HG03196 (cell line): ENCODE measurements around the gene SNX10.
"Not testable (repeated sequence)": the region's sequence is repeated elsewhere in the genome, so short reads cannot be mapped to it uniquely, and the experiment has no call there.

Source experiments
- ATAC-seq: cut with Tn5 transposase; IDR thresholded peaks from one replicate; pipeline ENCODE4 v1.9.1; 2021; ENCODE audit not compliant: unreplicated experiment

The SNX10 gene, protein sequence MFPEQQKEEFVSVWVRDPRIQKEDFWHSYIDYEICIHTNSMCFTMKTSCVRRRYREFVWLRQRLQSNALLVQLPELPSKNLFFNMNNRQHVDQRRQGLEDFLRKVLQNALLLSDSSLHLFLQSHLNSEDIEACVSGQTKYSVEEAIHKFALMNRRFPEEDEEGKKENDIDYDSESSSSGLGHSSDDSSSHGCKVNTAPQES

DNA sequence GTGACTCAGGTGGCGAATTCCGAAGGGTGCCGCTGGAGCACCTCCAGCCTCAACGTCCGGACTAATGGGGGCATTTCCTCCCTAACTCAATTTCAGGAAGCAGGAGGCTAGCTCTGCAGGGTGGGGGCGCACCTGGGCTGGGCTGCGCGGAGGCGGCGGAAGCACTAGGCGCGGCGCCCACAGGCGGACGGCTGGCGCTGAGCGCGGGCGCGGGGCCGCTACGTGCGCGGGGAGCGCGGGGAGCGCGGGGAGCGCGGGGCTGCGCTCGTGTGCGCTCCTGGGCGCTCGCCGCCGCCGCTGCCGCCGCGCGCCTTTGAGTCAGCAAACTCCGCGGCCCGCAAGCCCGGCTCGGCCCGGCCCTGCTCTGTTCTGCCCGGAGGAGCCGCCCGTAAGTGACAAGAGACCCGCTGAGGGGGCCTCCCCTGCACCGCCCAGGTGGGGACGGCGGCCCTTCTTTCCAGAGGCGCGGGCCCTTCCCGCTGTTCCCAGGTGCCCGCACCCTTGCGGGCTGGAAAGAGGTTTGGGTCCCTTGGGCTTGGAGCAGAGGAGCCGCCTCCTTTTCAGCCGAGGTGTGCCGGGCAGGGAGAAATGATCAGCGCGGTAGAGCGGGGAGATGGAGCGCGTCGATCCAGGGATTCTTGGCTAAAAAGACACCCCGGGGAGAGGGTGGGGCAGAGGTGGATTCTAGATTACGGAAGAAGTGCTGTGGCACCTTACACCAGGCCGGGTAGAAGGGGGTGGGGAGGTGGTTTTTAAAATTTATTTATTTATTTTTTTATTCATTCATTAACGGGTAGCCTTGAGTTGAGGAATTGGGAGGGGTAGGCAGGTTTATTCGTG, at the start of gene SNX10:
TSS of gene SNX10 (plus strand) at position 164 of the 840 bp plus-strand sequence. CDS start 54,581 bp downstream, outside the sequence.
- ATAC-seq = peak; percentile 76

DNA sequence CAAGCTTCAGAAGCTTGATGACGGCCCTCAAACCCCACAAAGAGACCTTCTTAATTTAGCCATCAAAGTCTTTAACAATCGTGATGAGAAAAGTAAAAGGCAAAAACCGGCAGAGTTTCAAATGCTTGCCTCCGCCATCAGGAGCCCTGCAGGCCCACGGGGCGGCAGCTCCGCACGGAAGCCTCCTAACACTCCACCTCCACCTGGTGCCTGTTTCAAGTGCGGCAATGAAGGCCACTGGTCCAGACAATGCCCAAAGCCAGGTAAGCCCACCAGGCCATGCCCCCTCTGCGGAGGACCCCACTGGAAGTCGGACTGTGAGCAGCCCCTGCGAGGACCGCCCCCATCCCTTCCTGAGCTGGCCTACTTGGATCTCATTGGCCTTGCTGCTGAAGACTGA, 46.5 kb upstream of the SNX10 start:
- no peak for ATAC-seq

DNA sequence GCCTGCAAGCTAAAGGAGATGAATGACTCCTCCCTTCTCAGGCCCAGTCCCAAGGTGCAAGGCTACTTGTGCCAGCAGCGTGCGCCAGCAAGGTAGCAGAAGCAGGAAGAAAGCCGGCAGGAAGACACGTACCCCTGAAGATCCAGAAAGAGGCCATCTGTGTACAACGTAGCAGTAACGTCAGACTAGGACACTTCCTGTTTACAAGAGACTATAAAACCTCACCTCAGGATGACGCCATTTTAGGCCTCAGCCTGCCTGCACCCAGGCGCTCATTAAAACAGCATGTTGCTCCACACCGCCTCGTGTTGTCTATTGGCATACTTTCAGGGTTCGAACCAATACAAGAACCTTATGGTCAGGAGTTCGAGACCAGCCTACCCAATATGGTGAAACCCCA, 41.4 kb upstream of the SNX10 start:
- no peak for ATAC-seq

DNA sequence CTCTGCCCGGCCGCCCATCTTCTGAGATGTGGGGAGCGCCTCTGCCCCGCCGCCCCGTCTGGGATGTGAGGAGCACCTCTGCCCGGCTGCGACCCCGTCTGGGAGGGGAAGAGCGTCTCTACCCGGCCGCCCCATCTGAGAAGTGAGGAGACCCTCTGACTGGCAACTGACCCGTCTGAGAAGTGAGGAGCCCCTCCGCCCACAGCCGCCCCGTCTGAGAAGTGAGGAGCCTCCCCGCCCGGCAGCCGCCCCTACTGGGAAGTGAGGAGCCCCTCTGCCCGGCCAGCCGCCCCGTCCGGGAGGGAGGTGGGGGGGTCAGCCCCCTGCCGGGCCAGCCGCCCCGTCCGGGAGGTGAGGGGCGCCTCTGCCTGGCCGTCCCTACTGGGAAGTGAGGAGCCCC, 29.8 kb upstream of the SNX10 start:
- ATAC-seq = not testable (repeated sequence)

DNA sequence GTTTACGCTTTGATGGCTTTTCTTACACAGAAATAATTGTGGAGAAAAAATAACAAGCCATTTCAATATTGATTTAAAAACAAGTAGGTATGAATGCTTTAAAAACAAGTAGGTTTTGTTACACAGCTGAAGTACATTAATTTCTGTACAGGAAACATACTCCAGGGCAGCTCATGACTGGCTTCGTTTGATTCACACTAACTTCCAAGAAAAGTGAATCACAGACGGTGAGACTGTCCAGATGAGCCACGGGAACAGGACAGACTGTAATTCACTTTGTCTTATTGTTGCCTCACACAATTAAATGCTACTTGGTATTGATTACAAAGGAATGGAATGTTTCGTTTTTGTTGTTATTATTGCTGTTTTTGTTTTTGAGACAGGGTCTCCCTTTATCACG, 26.6 kb upstream of the SNX10 start:
- ATAC-seq = no peak

DNA sequence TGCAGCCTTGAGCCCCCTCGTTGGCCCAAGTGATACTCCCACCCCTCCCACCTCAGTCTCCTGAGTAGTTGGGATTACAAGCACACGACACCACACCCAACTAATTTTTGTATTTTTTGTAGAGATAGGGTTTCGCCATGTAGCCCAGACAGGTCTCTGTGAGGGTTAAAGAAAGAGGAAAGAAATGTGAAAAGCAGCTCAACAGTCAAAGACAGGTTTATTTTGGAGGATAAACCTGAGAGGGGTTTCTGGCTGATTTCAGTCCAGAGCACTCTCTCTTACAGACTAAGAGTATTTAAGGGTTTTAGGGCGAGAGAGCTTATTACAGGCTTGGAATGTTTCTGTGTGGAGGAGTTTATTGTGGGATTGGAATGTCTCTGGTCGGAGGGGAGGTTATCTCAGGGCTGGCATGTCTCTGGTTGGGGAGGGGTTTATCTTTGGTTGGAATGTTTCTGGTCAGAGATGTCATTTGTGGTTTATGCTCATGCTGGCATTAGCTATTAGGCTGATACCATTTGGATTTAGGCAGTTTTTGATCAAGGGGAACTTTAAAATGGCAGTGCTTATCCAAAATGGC, 26.1 kb upstream of the SNX10 start:
- no peak for ATAC-seq

DNA sequence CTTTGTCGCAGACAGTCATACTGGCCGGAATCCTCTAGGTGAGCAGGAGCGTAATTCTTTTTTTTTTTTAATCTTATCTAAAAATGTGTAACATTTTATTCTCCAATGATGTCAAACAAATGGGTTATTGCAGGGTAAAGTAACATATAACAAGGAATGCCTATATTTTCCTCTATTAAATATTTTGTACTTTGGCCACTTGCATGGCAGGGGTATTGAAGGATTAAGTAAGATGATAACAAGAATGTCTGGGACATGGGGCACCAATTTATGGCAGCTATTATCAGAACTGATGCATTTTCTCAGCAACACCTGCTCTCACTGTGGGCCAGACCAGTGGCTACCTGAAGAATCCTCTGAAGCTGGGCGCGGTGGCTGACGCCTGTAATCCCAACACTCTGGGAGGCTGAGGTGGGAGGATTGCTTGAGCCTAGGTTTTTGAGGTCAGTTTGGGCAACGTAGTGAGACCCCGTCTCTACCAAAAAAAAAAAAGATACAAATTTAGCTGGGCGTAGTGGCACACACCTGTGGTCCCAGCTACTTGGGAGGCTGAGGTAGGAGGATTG, 24.0 kb upstream of the SNX10 start:
- ATAC-seq = no peak

DNA sequence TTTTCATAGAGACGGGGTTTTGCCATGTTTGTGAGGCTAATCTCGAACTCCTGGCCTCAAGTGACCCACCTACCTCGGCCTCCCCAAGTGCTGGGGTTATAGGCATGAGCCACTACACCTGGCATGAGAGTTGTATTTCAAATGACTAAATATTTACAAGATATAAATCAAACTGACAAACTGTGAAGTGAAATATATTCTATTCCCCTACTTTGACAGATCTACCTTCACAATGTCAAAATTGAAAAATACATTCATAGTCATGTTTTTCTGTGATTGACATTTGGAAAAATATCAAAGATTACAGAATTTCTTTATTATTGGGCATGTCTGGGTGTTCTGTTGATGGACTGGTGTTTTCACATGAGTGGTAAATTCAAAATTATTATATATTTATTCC, 16.4 kb upstream of the SNX10 start:
- no peak for ATAC-seq

DNA sequence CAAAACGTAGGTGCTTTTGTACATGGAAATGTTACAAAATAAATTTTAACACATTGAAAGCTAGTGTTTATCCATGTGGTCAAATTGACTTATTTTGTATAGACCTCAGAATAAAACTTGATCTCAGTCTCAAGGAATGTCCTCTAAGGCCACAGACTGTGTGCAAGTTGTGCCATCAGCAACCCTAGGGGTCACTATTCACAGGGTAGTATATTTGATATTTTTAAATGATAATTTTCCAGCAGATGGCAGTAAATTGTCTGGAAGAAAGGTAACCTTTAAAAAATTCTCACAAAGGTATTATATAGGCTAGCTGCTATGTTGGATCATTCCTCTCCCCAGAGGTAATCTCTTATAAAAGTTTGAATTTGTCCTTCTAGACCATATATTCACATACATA, 12.9 kb upstream of the SNX10 start:
- ATAC-seq = no peak

DNA sequence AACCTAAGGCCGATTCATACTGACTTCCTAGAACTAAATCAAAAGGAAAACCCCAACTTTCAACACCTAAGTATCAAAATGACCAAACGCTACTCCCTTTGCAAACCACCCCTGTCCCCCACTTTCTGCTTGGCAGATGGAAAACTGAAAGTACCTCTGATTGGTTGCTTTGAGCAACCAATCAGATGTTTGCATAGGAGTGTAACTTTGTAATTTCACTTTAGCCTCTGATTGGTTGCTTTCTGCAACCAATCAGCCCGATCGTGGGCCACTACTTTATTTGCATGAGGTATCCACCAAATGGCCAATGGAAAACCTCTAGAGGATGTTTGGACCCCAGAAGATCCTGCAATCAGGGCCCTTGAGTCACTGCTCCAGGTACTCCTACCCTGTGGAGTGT, 12.3 kb upstream of the SNX10 start:
- no peak for ATAC-seq

DNA sequence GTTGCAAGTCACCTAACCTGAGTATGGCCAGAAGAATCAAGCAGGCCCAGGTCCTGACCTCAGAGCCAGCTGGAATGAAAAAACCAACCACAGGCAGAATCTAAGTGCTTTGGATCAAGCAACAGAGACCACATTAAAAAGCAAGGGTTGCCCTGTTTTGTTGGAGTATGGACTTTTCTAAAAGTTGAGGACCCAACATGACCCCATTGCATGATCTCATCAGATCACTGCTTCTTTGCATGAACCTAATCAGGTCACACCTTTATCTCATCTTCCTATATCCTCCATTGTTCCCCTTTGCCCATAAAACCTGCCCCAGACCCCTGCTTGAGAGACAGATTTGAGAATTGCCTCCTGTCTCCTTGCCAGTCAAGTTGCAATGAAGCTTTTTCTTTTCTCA, 11.6 kb upstream of the SNX10 start:
- ATAC-seq = no peak

DNA sequence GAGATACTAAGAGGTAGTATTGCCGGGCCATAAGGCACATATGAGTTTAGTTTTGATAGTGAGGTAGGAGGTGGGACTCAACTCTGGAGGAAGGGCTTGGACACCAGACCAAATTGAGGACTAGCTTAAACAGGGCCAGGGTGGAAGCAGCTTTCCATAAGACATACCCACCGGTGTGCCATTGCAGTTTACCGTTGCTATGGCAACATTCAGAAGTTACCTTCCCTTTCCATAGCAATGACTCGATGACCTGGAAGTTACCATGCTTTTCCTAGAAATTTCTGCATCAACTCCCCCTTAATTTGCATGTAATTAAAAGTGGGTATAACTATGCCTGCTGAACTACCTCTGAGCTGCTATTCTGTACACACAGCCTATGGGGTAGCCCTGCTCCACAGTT, 10.9 kb upstream of the SNX10 start:
- no peak for ATAC-seq

DNA sequence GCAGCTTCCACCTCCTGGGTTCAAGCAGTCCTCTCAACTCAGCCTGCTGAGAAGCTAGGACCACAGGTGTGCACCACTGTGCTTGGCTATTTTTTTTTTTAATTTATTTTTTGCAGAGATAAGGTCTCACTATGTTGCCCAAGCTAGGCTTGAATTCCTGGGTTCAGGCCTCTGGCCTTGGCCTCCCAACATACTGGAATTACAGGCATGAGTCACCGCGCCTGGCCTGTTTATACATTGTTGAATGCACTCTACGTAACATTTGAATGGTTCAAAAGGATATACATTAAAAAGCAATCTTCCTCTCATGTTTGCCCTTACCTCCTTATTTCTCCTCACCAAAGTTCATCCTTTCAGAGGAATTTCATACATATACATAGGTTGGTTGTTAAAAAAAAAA, 7.2 kb upstream of the SNX10 start:
- no peak for ATAC-seq

DNA sequence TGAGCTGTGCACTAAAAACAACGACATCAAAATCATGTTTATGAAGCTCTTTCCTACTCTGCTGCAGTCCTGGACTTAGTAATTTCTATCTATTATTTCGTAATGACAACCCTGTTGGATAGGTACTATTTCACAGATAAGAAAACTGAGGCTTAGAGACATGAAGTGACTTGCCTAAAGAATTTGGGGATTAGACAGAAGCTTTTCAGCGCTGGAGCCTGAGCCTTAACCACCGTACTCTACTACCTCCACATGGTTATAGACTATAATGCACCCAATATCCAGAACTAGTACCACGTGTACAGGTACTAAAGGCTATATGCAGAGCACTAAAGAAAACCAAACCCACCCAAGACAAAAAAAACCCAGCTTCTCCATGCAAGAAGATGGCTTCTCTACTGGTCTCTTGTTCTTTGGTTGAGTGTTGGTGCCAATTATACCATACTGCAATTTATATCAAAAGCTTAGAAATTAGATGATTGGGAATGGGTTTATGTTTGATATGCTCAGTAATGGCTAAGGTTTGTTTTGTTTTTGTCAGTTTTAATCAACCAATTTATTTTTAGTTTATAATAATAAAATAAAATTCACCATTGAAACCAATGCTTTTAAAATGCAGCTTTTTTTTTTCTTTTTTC, 6.5 kb upstream of the SNX10 start:
- no peak for ATAC-seq

DNA sequence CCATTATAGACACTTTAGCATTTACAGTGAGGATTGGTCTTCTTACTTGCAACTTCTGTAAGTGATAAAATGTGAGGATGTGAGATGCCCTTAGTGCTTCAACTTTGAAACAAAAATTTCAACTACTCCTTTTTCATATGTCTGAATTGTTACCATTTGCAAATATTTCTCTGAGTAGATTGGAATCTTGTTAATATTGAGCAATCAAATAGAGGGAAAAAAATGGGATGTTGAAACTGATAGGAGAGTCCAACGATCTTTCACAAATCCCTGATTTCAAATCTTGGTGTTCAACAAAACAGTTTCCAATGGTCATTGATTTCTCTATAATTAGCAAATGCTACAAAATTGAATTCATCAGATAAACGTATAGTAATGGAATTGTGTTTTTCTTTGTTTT, 5.5 kb upstream of the SNX10 start:
- ATAC-seq = no peak

DNA sequence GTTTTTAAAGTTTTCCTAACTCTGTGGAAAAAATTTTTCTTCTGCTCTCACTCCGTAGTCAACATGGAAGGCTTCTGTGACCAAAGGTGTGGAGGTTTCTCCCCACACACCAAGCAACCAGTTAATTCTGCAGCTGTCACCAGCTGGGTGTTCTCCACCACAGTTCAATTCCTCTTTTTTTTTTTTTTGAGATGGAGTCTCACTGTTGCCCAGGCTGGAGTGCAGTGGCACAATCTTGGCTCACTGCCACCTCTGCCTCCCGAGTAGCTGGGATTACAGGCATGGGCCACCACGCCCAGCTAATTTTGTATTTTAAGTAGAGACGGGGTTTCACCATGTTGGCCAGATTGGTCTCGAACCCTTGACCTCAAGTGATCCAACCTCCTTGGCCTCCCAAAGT, 3.5 kb upstream of the SNX10 start:
- ATAC-seq = not testable (repeated sequence)

DNA sequence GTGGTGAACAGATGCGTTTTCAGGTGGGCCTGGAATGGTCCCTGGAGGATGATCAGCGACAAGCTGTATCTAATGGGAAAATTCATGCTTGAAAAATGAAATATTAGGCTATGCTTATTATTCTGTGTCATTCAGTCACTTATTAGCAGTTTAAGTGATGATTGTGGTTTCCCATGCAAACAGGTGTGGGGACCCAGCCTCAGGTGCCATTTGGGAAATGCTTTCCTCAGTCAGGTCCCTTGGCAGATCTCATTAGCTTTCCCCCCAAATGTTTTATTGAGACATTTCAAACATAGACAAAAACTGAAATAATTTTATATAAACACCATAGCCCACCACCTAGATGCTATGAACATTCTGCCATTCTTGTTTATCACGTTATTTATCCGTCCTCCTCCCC, 411 bp upstream of the SNX10 start:
- ATAC-seq = no peak

DNA sequence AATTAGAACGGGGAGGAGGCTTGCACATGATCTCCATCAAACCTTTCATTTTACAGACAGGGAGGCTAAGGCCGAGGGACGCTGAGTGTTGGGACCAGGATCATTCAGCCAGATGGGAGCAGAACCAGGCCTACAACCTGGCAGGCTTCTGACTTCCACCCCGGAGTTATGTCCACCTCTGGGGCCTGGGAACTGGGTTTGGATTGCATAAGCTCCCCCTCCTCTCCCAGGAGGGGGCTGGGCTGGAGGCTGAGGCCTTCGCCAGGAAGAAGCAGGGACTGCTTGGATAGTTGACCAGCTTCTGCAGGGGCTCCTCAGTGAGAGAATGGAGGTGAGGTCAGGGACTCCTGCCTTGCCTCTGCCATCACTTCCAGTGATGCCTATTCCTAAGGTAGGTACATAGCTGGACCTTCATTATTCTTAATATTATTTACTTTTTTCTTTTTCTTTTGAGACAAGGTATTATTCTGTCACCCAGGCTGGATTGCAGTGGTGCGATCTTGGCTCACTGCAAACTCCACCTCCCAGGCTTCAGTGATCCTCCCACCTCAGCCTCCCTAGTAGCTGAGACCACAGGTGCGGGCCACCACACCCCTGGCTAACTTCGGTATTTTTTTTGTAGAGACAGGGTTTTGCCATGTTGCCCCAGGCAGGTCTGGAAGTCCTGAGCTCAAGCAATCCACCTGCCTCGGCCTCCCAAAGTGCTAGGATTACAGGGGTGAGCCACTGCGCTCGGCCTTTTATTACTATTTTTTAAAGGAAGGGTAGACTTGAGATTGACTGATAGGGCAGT, 1.3 kb downstream of the SNX10 start:
- no peak for ATAC-seq

DNA sequence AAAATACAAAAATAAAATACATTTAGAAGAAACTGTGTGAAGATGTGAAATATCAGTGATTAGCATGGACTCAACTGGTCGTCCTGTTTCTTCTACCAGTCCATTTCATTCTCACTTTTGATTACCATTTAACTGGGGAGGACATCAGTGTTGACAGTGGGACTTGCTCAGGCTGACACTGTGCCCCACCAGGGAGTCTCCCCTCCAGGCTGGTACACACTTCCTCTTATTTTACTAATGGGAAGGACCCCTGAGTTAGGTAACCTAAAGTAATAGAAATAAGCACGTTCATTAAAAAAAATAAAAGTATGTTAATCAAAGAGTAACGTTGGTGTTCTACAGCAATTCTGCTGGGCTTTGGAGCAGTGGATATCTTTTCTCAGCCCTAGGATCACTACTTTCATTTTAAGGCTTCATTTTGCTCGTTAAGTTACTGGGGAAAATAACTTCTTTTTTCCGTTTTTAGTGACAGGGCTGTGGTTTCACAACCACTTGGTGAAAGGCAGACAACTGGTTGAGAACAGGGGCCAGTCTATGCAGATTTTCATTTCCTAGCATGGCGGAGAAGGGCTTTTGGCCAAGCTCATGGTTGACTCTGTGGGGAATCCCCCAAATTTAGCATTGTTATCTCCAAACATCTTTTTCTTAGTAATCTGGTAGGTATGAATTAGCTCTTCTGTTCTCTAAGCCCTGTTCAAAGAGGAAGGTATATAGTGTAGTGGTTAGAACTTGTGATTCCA, 2.1 kb downstream of the SNX10 start:
- peak; percentile 59 for ATAC-seq

DNA sequence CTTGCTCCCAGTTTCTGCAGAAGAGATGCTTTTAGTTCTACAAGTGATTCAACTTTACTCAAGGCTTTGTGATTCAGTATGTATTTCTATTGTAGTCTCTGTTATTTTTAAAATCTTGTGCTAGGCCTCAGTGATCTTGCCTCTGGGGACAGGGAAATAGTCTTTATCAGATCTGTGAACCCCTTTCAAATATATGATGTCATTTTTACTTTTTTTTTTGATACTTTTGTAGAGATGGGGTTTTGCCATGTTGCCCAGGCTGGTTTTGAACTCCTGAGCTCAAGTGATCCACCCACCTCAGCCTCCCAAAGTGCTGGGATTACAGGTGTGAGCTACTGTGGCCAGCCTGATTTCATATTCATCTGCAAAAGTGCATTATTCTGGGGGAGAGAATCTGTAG, 3.4 kb downstream of the SNX10 start:
- no peak for ATAC-seq
